Measurements from ENCODE around the gene NISCH. TPM values are rescaled to one million over a fixed set of nuclear protein-coding genes. Genes with fewer than 3 reads are reported as not detected.

NISCH gene
- total RNA-seq, 6 experiments from 2014 or later: 19.7 to 51.9 (median 30.6) TPM

DNA sequence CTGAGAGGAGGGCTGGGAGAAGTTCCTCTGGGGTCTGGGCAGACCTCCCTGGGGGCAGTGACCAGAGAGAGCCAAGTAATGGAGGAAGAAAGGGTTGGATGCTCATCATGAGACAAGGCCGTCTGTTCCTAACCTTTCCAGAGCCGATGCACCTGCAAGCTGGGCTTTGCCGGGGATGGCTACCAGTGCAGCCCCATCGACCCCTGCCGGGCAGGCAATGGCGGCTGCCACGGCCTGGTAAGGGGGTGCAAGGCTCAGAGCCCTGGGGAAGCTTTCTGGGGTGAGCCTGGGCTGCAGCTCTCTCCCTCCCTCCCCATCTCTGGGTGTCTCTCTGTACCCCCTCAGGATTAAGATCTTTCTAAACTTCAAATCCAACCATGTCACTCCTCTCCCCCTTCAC lies 56.1 kb downstream of the NISCH start:
- ATAC-seq: no peak
- WGBS (ENCODE audit: insufficient coverage, low coverage, low lambda C conversion rate, missing lambda C conversion rate): 73% methylated on average over 6 of the region's 7 CpGs

DNA sequence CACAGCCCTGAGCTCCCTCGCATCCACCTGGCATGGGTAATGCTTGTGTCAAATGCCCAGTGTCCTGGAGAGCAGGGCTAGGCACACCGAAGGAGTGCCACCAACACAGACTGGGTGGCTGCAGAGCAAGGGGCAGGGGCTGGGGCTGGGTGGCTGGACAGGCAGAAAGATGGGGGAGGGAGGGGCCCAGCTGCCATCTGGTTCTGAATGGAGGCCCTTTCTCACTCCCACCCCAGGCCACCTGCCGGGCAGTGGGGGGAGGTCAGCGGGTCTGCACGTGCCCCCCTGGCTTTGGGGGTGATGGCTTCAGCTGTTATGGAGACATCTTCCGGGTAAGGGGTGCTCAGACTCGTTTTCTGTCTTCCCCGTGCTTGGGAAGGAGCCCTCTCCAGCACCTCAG lies 56.7 kb downstream of the NISCH start:
- Histone ChIP-seq H3K4me3 (no peak overlapping the region), H3K4me1 (no peaks in the 10 kb centered on the region), H3K36me3 (no peaks in the 10 kb centered on the region), H3K27me3 (no peaks in the 10 kb centered on the region), H3K9me3 (no peaks in the 10 kb centered on the region), H3K27ac (no peak overlapping the region)
- intact Hi-C loops (cut with DNase I): no loop called here
- DNase-seq: no peak
- no peak for TF ChIP-seq POLR2A (IDR thresholded peaks at IDR 0.05)
- TF ChIP-seq CTCF (IDR thresholded peaks at IDR 0.05): no peak
- WGBS (ENCODE audit: insufficient coverage, low coverage, low lambda C conversion rate, missing lambda C conversion rate): 34% methylated on average over 3 of the region's 8 CpGs
- no peak for ATAC-seq

More for the DNA sequence above, 56.1 kb downstream of the NISCH start:
- H3K27ac ChIP-seq: no peak overlapping the region
- no peak overlapping the region for H3K4me3 ChIP-seq
- DNase-seq: no peak
- TF ChIP-seq POLR2A (IDR thresholded peaks at IDR 0.05): no peak
- intact Hi-C loops (cut with DNase I): no loop called here
- peaks cover 0 to 5% (median 0%) of the 10 kb centered on the region in 4 donors for H3K36me3 ChIP-seq
- no peaks in the 10 kb centered on the region for H3K9me3 ChIP-seq
- H3K27me3 ChIP-seq: no peaks in the 10 kb centered on the region
- no peaks in the 10 kb centered on the region for H3K4me1 ChIP-seq

DNA sequence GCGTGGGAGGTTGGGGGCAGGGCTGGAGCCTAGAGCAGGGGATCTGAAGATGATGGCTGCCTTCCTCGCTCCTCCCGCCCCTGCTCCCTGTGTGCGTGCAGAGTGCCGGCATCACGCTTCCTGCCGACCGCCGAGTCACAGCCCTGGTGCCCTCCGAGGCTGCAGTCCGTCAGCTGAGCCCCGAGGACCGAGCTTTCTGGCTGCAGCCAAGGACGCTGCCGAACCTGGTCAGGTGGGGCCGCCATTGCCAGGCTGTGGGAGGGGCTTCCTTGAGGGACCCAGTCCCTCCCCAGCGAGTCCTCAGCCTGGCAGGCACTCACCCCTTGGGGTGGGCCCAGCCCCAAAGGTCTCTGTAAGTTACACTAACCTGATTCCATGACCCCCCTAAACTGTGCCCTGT lies 57.3 kb downstream of the NISCH start:
- intact Hi-C loops (cut with DNase I): no loop called here
- H3K27ac ChIP-seq: no peak overlapping the region
- no peaks in the 10 kb centered on the region for H3K27me3 ChIP-seq
- no peaks in the 10 kb centered on the region for H3K4me1 ChIP-seq
- ATAC-seq (no peak), DNase-seq (no peak)
- no peak for TF ChIP-seq CTCF (IDR thresholded peaks at IDR 0.05)
- TF ChIP-seq POLR2A (IDR thresholded peaks at IDR 0.05): no peak
- no peaks in the 10 kb centered on the region for H3K36me3 ChIP-seq
- H3K9me3 ChIP-seq: no peaks in the 10 kb centered on the region
- no peak overlapping the region for H3K4me3 ChIP-seq
- WGBS (ENCODE audit: insufficient coverage, low coverage, low lambda C conversion rate, missing lambda C conversion rate): 73% methylated on average over 13 of the region's 17 CpGs

- Histone ChIP-seq H3K27me3 (no peaks in the 10 kb centered on the region), H3K4me3 (no peak overlapping the region), H3K36me3 (no peaks in the 10 kb centered on the region), H3K4me1 (no peaks in the 10 kb centered on the region), H3K27ac (no peak overlapping the region), H3K9me3 (no peaks in the 10 kb centered on the region)
- intact Hi-C loops (cut with DNase I): no loop called here
- no CpG with 5 or more reads among the region's 7 CpGs for WGBS (ENCODE audit: insufficient coverage, low coverage, low lambda C conversion rate, missing lambda C conversion rate)
- ATAC-seq: no peak
- TF ChIP-seq POLR2A (IDR thresholded peaks at IDR 0.05) (no peak), CTCF (IDR thresholded peaks at IDR 0.05) (no peak)
- DNase-seq: no peak
Measured at GRCh38 chr3:52513281-52513680, 57.9 kb downstream of the NISCH start.

- TF ChIP-seq CTCF (IDR thresholded peaks at IDR 0.05) (no peak), POLR2A (IDR thresholded peaks at IDR 0.05) (no peak)
- Histone ChIP-seq H3K27me3 (no peaks in the 10 kb centered on the region), H3K27ac (no peak overlapping the region), H3K4me1 (no peaks in the 10 kb centered on the region), H3K36me3 (no peaks in the 10 kb centered on the region), H3K9me3 (no peaks in the 10 kb centered on the region), H3K4me3 (no peak overlapping the region)
- 67% methylated on average over 1 of the region's 11 CpGs for WGBS (ENCODE audit: insufficient coverage, low coverage, low lambda C conversion rate, missing lambda C conversion rate)
- no peak for DNase-seq
- intact Hi-C loops (cut with DNase I): no loop called here
- no peak for ATAC-seq
Measured at GRCh38 chr3:52514576-52514975, 59.2 kb downstream of the NISCH start.

Measured in right lobe of liver (tissue), 6 donors.